ENCODE data around the gene CSNK1A1. TPM values are rescaled to one million over a fixed set of nuclear protein-coding genes. Genes with fewer than 3 reads are reported as not detected.
A peak's percentile ranks its signal among the peaks of the same experiment; 100 is the strongest.

The CSNK1A1 gene
- polyA plus RNA-seq, 3 donors = 75.7 to 131 (median 103) TPM

GRCh38 chr5:149485655-149486615, 65.3 kb downstream of the CSNK1A1 start:
- no peaks in the 10 kb centered on the region for H4K20me1 ChIP-seq (ENCODE audit: insufficient read depth, low read length)
- H3K79me2 ChIP-seq (ENCODE audit: insufficient read depth, low read length) = no peaks in the 10 kb centered on the region
- Mint-ChIP-seq H3K27ac (peak overlapping the region in 2 of 7 donors; percentile 10 to 71), H3K36me3 (no peaks in the 10 kb centered on the region), H3K4me3 (no peak overlapping the region), H3K27me3 (ENCODE audit: low read depth in 3 of 3) (peaks cover 5 to 17% (median 7%) of the 10 kb centered on the region in 3 donors), H3K9me3 (peaks cover 0 to 2% (median 0%) of the 10 kb centered on the region in 7 donors), H3K4me1 (peaks cover 8% of the 10 kb centered on the region)
- H3K27ac ChIP-seq (ENCODE audit: low read depth in 1 of 2, low read length in 2 of 2) = no peak overlapping the region
- H3K4me3 ChIP-seq (replicated peaks in 1 of 3; ENCODE audit: low read depth in 2 of 3, low read length in 3 of 3) = no peak overlapping the region
- peak in 1 of 3 donors; percentile 32 for DNase-seq
- H3K4me2 ChIP-seq (replicated peaks; ENCODE audit: extremely low read depth, low read length, poor library complexity, severe bottlenecking) = no peak overlapping the region
- no peak for TF ChIP-seq CTCF (IDR thresholded peaks at IDR 0.05)
- no peak overlapping the region for H3K9ac ChIP-seq (ENCODE audit: insufficient read depth, low read length, poor library complexity, severe bottlenecking)
- WGBS (ENCODE audit: insufficient coverage) = no CpG with 5 or more reads among the region's 2 CpGs
- intact Hi-C loops (cut with micrococcal nuclease) = no loop called here
- H3K9me3 ChIP-seq (replicated peaks in 1 of 2; ENCODE audit: control insufficient read depth in 1 of 2, insufficient read depth in 1 of 2, low read length in 2 of 2) = no peaks in the 10 kb centered on the region
- peaks cover 0 to 7% of the 10 kb centered on the region in 2 donors for H3K4me1 ChIP-seq (ENCODE audit: control insufficient read depth in 1 of 2, insufficient read depth in 2 of 2, low read length in 2 of 2)
- H3K27me3 ChIP-seq (ENCODE audit: control insufficient read depth in 2 of 2, insufficient read depth in 2 of 2, low read length in 2 of 2) = no peaks in the 10 kb centered on the region
- no peaks in the 10 kb centered on the region for H3K36me3 ChIP-seq (replicated peaks in 1 of 2; ENCODE audit: control insufficient read depth in 1 of 2, insufficient read depth in 2 of 2, low read length in 2 of 2)
- H2AFZ ChIP-seq (ENCODE audit: insufficient read depth, low read depth, low read length, poor library complexity, severe bottlenecking) = no peak overlapping the region

- Histone ChIP-seq H3K27me3 (ENCODE audit: control insufficient read depth in 2 of 2, insufficient read depth in 2 of 2, low read length in 2 of 2) (no peaks in the 10 kb centered on the region), H3K4me3 (replicated peaks in 1 of 3; ENCODE audit: low read depth in 2 of 3, low read length in 3 of 3) (no peak overlapping the region), H3K4me1 (ENCODE audit: control insufficient read depth in 1 of 2, insufficient read depth in 2 of 2, low read length in 2 of 2) (no peaks in the 10 kb centered on the region), H3K4me2 (replicated peaks; ENCODE audit: extremely low read depth, low read length, poor library complexity, severe bottlenecking) (no peak overlapping the region), H3K9ac (ENCODE audit: insufficient read depth, low read length, poor library complexity, severe bottlenecking) (no peak overlapping the region), H3K36me3 (replicated peaks in 1 of 2; ENCODE audit: control insufficient read depth in 1 of 2, insufficient read depth in 2 of 2, low read length in 2 of 2) (no peaks in the 10 kb centered on the region), H2AFZ (ENCODE audit: insufficient read depth, low read depth, low read length, poor library complexity, severe bottlenecking) (no peak overlapping the region), H4K20me1 (ENCODE audit: insufficient read depth, low read length) (no peaks in the 10 kb centered on the region), H3K27ac (ENCODE audit: low read depth in 1 of 2, low read length in 2 of 2) (no peak overlapping the region), H3K79me2 (ENCODE audit: insufficient read depth, low read length) (no peaks in the 10 kb centered on the region), H3K9me3 (replicated peaks in 1 of 2; ENCODE audit: control insufficient read depth in 1 of 2, insufficient read depth in 1 of 2, low read length in 2 of 2) (no peaks in the 10 kb centered on the region)
- H3K4me1 Mint-ChIP-seq = no peaks in the 10 kb centered on the region
- intact Hi-C loops (cut with micrococcal nuclease) = no loop called here
- DNase-seq = no peak
- H3K36me3 Mint-ChIP-seq = no peaks in the 10 kb centered on the region
- WGBS (ENCODE audit: insufficient coverage) = 100% methylated on average over 2 of the region's 4 CpGs
- H3K27ac Mint-ChIP-seq = no peak overlapping the region
- peaks cover 3 to 10% (median 8%) of the 10 kb centered on the region in 3 donors for H3K27me3 Mint-ChIP-seq (ENCODE audit: low read depth in 3 of 3)
- no peak overlapping the region for H3K4me3 Mint-ChIP-seq
- TF ChIP-seq CTCF (IDR thresholded peaks at IDR 0.05) = no peak
- H3K9me3 Mint-ChIP-seq = peaks cover 0 to 4% (median 2%) of the 10 kb centered on the region in 7 donors
Measured at GRCh38 chr5:149481485-149481884, 69.8 kb downstream of the CSNK1A1 start.
